NCI-H446 treated with DMSO at 0.1 percent for 48 hours (cell line): Measurements from ENCODE around the gene EPAS1.

ENCODE experiments used
- DNase-seq: peaks from one replicate; lab custom pipeline; 2025; lab: John Stamatoyannopoulos, UW

Gene EPAS1

DNA sequence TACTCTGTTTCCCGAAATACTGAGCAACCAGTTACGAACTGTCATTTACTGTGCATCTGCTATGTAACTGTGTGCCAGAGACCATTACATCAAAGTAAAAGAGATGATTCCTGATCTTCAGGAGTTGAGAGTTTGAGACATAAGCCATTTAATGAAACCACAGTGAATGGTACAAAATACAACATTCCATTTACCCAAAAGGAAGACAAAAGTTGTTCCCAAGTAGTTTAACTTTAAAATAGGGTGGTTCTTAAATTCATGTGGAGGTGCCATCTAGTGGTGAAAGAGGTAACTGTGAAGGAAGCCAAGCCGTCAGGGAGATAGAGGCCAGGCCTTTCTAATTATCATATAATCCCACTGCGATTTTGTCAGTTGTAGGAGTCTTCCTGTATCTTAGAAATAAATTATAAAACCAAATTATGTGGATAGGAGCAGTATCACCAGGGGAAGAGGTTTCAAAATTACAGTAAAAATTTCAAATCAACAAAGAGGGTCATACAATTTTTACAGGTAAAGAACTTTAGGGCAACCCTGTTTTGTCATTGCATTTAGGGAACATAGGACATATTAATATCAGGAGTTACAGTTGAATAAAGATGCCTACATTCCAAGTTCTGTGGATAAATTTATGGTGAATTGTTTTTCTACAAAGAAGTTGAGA, 67.7 kb downstream of the EPAS1 start:
- DNase-seq, result no peak

DNA sequence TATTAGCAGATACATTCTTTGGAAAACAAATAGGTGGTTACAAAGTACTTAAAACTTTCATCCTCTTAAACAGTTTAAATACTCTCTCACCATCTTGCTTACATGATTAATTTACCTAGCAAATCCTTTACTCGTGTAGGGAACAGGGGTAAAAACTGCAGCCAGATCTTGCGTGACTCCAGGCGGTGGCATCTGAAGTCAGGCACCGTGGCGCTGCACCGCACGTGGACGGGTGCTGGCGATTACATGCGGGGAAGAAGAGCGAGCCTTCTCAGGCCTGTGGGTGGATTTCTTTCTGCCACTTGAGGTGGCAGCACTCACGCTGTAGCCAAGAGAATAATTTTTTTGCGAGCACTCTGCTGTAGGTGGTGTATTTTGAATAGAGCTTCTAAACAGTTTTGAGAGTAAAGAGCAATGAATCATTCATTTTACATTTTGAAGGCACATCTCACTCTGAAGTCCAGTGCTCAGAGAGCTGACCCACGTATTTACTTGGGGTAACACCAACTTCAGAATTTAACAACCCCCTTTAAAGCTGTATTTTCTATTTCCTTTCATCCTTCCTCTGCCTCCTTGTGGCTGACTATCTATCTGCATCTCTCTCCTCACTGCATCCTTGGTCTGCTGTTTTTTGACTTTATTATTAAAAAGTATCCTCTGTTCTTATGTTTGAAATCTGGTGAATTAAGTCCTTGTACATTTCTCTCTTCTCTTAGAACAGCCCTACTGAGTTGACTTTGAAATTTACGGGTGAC, 68.9 kb downstream of the EPAS1 start:
- DNase-seq, result no peak

DNA sequence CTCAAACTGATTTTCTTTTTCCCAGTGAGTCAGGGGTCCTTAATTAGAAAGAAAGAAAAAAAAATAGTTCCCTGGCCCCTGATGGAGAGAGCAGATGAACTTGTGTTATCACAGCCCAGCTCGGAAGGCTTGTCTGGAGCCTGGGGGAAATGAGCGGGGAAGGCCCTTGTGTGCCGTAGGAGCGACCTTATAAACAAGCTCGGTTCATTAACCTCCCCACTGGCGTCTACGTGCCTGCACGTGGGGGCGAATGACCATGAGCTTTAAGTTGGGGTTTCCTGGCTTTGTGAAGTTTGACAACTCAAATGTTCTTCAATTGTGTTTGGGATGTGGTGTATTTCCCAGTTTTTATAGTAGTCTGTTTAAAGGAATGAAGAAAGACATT, 69.5 kb downstream of the EPAS1 start:
- no peak for DNase-seq

- DNase-seq, result peak; percentile 39
Measured at GRCh38 chr2:46367286-46367685, 70.1 kb downstream of the EPAS1 start.

DNA sequence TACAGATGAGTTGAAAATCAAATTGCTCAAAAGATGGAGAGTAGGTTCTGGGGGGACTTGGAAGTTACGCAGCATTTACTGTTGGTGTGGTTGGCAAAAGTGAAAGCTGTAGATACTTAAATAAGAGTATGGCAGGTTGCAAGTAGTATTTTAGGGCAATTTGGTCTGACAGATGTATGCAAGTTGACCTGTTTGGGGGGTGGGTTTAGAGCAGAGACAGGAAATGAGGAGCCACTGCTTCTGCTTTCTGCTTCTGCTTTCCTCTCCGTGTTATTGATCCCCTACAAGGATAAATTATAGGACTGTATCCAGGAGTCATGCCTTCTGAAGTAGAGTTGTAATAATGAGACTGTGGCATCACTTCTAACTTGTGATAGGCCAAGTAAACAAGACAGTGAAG, 71.2 kb downstream of the EPAS1 start:
- DNase-seq, result no peak

GRCh38 chr2:46369783-46370182, 72.6 kb downstream of the EPAS1 start:
- DNase-seq, result no peak

DNA sequence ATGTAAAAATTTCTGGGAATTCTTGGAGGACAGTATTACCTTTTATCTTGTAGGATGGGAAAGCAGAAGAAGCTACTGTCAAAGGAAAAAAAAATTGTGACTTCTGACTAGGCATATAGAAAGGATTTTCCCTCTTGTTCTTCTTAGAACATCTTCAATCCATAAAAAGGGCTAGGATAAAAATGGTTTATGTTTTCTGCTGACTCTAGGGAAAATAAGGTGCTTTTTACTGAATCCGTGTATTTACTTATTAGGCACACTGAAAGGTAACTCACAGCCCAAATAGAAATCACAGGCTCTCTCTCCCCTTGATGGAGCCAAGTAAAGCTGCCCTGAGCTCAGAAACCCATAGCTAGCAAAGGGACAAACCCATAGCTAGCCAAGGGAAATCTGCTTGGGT, 74.6 kb downstream of the EPAS1 start:
- DNase-seq, result no peak

- no peak for DNase-seq
Measured at GRCh38 chr2:46372475-46372874, 75.3 kb downstream of the EPAS1 start.

- no peak for DNase-seq
Measured at GRCh38 chr2:46373238-46373637, 76.0 kb downstream of the EPAS1 start.

DNA sequence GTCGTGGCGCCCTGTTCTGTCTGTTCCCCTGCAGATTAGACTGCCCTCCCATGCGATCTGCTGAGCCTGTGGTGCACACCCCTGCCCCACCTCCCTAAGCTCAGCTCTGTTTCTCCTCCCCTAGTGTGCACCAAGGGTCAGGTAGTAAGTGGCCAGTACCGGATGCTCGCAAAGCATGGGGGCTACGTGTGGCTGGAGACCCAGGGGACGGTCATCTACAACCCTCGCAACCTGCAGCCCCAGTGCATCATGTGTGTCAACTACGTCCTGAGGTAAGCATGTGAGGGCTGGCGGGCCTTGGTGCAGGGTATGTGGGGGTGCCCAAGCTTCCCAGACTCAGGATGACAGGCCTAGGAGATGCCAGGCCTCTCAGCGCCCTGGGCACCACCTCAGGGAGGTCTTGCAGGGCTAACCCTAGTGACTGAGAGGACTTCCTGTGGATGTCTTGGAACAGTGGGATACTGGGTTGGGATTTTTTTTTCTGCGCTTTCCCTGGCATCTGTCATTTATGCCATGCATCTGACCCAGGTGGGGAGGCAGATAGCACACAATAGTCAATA, 78.4 kb downstream of the EPAS1 start:
- DNase-seq, result no peak

DNA sequence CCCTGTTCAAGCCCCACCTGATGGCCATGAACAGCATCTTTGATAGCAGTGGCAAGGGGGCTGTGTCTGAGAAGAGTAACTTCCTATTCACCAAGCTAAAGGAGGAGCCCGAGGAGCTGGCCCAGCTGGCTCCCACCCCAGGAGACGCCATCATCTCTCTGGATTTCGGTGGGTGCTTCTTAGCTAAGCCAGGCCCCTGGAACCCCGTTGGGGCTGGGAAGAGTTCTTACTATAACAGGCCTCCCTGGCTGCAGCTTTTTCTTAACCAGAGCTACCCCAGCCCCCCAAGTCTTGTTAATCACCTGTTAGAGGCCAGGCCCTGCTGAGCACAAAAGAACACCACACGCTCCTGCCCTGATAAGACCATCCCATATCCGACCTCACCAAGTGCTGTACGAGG, 79.4 kb downstream of the EPAS1 start:
- DNase-seq, result no peak

DNA sequence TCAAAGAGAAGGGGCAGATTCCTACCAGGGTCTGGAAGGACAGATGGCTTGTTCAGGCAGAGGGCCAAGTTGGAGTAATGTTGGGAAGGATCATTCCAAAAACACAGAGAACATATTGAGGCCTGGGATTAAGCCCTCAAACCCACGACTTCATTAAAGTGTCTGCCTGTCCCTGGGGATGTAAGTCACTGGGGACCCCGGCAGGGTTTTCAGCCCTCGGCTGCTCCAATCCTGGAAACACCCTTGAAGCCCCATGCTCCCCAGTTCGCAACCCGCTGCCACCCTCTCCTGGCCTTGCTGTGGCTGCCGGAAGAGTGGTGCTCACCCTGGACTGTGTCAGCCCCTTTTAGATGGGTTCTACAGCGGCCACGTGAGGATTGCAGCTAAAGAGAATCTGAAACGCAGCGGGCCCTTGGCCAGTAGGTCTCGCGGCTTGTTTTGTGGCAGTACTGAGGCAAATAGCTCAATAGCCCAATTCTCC, 79.9 kb downstream of the EPAS1 start:
- peak; percentile 78 for DNase-seq

- DNase-seq, result no peak
Measured at GRCh38 chr2:46377666-46378560, 80.7 kb downstream of the EPAS1 start.

DNA sequence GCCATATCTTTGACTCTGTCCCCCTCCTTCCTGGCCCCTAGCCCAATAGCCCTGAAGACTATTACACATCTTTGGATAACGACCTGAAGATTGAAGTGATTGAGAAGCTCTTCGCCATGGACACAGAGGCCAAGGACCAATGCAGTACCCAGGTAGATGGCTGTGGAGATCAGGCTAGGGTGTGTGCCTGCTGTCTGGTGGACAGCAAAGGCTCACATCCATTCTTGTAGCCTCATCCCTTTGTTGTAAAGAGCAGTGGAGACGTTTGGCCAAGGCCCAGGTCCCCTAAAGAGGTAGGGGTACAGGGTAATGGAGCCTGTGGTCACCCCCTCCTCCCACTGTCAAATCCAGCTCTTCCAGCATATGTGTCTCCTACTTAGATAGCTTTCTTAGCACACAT, 81.4 kb downstream of the EPAS1 start:
- DNase-seq, result no peak

DNA sequence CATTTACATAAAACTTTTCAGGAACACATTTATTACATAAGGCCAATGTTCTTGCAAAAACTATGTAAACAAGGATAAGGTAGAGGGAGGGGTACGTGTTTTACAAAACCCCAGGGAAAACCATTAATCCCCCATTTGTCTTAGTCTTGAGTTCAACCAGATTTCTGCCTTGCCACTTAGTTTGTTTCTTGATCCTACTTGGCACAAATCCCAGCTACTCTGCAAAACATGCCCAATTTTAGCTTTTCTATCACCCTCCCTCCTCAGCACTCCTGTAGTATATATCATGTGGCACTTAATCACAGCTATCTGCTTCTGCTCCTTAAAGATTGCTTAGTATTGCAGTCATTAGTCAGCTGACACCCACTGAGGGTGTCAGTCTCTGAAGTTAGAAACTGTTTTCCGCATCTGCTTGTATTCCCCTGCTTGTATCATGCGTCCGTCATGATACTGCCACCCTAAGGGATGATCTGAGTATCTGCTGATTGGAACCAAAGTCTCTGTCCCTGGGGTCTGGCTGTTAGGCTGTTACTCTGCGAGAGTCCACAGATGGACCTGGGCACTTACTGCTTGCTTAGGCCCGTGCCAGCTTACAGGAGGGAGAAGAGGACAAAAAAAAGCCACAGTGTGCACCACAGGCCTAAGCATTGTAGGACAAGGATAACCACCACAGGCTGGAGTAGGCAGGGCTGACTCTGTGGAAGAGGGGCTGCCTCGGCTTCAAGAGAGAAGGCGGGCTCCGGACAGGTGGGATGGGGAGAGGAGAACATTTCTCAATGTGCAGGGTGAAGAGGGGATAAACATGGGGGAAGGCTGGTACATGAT, 82.2 kb downstream of the EPAS1 start:
- DNase-seq, result peak; percentile 58

DNA sequence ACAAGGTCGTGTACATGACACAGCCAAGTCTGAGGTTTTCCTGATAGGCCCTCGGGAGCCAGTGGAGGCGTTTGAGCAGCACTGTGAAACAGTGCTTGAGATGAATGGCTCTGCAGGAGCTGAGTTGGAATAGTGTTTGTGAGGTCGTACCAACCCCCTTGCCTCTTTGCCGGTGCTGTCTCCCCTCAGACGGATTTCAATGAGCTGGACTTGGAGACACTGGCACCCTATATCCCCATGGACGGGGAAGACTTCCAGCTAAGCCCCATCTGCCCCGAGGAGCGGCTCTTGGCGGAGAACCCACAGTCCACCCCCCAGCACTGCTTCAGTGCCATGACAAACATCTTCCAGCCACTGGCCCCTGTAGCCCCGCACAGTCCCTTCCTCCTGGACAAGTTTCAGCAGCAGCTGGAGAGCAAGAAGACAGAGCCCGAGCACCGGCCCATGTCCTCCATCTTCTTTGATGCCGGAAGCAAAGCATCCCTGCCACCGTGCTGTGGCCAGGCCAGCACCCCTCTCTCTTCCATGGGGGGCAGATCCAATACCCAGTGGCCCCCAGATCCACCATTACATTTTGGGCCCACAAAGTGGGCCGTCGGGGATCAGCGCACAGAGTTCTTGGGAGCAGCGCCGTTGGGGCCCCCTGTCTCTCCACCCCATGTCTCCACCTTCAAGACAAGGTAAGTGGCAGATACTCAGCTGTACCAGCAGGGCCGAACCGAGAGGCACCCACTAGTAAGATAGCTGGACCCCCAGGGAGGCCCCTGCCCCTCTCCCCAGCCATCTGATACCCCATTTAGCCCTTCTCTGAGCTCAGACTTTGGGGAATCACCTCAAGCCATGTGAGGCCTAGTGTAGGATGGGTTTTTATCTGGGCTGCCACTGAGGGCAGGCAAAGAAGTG, 83.1 kb downstream of the EPAS1 start:
- DNase-seq, result no peak

GRCh38 chr2:46381263-46381849, 84.1 kb downstream of the EPAS1 start:
- no peak for DNase-seq

- no peak for DNase-seq
Measured at GRCh38 chr2:46381871-46382270, 84.7 kb downstream of the EPAS1 start.

- DNase-seq, result no peak
Measured at GRCh38 chr2:46382331-46383112, 85.3 kb downstream of the EPAS1 start.
